Cerebellar cortex (tissue), 1 donor: ENCODE results near the gene LBX2.
"Not testable (repeated sequence)": the region's sequence is repeated elsewhere in the genome, so short reads cannot be mapped to it uniquely, and the experiment has no call there.

Experiments used
- DNase-seq: peaks from one replicate; pipeline ENCODE4 v3.0.0-alpha.2; 2015; ENCODE audit warnings: low spot score

The LBX2 gene

DNA sequence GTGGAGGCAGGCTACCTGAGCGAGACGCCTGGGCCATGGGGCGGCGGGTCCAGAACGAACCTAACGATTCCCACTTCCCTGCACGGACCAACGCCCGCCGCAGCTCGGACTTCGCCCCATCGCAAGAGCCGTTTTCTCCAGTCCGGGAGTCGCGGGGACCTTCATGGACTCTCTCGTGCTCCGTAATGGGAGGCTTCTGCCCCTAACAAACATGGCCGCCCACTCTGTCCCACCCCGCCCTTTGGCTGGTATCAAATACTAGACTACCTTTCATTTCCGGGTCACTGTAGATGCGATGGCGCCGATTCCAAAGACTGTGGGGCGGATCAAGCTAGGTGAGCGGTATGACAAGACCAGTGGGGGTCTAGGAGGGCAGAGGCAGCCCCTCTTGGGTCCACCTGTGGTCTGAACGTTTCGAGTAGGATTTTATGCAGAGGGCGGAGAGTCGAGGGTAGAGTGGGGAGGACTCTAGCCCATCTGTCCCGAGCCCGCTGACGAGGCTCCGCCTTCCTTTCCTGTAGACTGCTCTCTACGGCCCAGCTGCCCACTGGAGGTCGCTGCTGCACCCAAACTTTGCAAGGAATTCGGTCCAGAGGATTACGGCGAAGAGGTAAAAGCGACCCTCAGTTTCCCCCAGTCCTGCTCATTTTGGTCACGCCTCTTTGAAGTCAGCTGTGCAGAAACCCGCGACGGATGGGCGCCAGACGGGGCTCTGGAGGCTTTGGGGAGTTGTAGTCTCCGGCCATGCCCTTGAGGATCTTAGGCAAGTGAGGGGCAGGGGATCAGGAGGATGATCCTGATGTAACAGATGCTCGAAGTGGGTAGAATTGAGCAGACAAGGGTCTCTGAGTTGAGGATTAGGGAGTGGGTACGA, 16.4 kb downstream of the LBX2 start, which contains the start of the genes CCDC142 and TTC31:
Gene CCDC142, minus strand, starts transcription at position 198 of the 874 bp plus-strand sequence. Its CDS starts 161 bp downstream, at position 37.
Gene TTC31, plus strand, starts transcription at position 281 of the 874 bp plus-strand sequence. Its CDS starts 15 bp downstream, at position 296.
- peak; percentile 98 for DNase-seq

DNA sequence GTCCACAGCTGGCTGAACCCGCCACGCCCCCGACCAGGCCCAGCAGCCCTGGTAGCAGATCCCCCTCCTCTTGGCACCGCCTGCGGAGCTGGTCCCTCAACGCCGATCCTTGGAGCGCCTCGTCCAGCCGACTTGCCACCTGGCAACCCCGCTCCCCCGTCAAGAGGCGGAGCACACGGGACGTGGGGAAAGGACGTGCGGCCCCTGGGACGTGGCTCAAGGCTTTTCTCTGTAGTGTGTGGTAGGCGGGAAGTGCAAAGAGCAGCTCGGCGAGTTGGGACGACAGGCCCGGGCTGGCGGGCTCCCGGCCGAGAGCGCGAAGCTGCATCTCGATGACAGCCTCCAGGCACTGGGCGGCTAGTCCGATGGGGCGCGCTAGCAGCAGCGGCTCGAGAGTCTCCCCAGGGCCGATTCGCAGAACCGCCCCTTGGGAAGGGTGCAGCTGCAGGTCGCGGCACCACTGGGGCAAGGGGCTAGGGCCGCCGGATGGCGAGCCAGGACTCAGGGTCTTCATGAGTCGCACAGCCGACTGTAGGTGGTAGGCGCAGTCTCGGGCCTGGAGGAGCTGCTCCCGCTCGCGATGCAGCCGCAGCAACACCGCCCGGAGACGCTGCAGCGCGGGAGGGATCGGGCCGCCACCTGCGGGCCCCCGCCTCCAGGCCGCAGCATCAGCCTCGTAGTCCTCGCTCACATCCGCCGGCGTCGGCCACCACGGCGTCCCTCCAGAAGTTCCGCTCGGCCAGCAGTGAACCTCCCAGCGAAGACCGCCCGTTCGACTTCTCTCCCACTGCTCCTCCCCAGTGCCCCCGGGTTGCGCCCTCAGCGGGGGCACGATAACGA, 17.2 kb downstream of the LBX2 start:
- no peak for DNase-seq

DNA sequence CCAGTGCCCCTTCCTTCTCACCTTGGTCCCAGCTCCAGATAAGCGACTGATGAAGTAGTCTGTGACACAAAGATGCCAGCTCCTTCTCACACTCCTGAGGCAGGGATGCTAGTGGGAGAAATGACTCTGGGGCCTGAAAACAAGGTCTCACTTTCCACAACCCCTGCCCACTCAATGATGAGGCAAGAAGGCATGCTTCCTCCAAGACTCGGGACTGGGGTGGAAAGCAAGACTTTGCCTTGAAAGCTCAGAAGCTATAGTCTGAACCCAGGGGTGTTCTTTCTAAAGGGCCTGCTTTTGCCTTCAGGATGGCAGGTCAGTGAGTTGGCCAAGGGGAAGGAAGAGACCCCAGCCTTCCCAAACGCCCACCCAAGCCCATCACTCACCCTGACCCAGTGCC, 18.0 kb downstream of the LBX2 start:
- no peak for DNase-seq

DNA sequence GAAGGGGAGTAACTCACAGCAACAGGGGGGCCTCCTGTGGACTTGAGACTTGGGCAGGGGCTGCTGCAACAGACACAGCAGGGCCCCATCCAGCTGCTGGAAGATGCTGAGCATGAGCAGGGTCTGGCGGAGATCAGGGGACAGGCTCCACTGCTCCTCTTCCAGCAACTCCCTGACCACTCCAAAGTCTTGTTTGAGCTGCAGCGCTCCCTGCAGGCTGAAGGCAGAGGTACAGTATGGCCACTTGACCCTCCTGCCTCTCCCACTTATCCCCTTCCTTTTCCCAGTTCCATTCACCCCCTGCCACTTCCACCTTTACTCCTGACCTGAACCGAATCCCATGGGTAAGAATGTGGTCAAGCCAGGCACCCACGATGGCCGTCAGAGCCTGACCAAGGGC, 24.5 kb downstream of the LBX2 start:
- peak; percentile 39 for DNase-seq

DNA sequence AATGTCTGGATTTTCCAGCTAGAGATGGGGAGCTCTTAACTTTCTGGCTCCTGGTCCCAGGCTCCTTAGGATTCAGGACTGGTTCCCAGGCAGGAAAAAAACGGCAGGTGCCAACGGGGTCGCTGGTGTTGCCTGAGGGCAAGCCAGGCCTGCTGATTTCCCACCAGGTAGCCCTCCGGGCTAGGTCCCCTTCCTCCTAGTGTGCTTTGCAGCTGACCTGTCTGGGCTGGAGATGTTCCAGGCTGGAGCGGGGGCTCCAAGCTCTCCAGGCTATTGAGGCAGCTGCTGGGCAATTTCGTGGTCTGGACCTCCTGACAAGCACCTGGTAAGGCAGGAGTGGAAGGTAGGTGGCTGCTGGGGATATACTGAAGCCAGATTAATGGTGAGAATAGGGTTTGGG, 24.9 kb downstream of the LBX2 start:
- DNase-seq, result no peak

DNA sequence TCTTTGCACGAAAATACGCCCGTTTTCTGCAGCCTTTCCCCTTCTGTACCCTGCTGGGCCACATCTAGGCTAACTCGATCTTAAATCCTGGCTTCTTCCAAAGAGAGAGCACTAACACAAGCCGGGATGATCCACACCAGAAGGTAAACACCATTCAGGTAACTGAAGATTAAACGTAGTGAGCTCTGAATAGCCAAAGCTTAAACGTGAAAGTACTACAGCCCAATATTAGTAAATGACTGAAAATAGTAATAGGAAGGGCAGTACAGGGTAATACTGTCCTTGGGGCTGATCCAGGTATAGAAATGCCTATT, 26.5 kb downstream of the LBX2 start:
- no peak for DNase-seq

DNA sequence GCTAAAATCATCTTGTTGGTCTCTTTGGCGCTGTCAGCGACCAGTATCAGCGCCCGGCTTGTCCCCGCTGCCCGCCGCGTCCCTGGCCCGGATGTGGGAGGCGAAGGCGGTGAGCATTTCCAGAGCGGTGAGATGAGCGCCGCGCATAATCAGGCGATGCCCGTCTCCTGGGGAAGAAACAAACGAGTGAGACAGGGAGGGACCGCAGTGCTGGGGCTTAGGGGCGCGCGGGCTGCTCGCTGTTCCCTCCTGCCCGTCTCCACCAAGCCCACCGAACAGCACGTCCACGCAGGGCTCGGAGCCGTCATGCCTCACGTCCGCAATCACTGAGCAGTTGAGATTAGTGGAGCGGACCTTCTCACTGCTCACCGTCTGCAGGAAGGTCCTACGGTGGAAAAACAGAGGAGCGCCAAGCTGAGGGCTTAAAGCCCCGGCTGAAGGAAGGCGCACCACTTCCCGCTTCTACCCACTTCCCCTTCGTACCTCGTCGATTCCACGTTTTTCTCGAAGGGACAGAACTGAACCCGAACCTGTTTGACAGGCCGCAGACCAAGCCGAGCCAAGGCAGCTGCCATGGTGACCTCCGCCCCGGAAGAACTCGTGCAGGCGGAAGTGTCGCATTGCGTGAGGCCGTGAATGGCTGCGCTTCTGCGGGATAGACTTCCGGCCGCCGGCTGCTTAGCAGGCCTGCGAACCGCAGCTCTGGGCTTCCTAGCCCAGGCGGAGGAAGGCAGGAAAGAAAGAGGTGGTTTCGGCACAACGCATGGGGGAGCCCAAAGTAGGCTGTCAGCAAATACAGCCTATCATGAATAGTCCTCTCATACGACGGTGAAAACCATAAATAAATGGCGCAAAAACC, 27.1 kb downstream of the LBX2 start, which contains the start of gene MRPL53:
Gene MRPL53, minus strand, starts transcription at position 595 of the 859 bp plus-strand sequence. Its CDS starts 20 bp downstream, at position 575.
- peak; percentile 96 for DNase-seq

DNA sequence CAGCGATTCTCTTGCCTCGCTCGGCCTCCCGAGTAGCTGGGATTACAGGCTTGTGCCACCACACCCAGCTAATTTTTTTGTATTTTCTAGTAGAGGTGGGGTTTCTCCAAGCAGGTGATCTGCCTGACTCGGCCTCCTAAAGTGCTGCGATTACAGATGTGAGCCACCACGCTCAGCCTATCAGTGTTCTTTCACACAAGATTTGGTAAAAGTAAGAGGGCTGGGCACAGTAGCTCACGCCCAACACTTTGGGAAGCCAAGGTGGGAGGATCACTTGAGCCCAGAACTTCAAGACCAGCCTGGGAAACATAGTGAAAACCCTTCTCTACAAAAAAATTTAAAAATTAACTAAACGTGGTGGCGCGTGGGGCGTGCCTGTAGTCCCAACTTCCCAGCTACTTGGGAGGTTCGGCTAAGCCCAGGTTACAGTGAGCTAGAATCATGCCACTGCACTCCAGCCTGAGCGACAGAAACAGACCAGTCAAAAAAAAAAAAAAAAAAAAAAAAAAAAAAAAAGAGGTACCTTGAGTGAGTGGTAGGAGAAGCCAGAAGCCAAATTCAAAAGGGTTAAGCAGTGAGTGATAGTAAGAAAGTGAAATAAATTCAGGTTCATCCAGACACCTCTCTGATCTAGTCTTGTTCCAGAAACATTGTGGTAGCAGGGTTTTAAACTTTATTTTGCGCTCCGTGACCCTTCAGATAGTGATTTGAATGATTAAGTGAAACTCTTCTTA, 27.9 kb downstream of the LBX2 start:
- no peak for DNase-seq

DNA sequence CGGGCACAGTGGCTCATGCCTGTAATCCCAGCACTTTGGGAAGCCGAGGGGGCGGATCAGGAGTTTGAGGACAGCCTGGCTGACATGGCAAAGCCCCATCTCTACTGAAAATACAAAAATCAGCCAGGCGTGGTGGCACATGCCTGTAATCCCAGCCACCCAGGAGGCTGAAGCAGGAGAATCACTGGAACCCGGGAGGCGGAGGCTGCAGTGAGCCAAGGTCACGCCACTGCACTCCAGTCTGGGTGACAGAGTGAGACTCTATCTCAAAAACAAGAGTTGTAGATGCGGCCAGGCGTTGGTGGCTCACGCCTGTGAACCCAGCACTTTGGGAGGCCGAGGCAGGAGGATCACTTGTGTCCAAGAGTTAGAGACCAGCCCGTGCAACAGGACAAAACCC, 28.7 kb downstream of the LBX2 start:
- DNase-seq, result not testable (repeated sequence)

DNA sequence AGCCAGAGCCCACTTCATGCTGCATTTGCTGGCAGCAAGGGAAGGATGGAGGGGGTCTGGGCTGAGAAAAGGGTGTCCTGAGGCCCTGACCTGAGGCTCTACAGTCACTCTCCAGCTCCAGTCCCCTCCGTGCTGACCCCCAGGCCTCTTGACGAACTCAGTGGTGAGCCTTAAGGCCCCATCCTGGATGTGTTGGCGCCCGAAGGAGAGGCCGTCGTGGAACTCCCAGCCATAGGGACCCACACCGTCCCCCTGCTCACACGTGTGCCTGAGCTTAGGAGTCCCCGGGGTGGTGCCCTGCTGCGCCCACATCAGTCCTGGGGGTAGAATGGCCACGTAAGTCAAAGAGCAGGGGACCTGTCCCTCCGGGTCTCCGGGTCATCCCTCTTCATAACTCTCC, 35.0 kb downstream of the LBX2 start:
- no peak for DNase-seq

DNA sequence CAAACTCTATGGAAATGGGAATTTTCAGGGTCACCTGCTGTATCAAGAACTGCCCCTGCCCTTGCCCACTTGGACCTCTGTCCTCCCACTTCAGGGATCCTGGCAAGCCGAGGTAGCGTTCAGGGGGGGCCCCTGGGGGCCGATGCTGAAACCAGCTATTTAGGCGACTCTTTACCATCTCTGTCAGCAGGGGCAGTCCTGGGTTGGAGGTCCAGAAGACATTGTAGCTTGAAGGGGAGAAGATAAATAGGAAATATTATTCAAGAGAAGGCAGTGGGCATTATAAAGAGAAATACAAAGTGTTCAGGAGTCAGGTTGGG, 36.7 kb downstream of the LBX2 start:
- DNase-seq, result no peak

DNA sequence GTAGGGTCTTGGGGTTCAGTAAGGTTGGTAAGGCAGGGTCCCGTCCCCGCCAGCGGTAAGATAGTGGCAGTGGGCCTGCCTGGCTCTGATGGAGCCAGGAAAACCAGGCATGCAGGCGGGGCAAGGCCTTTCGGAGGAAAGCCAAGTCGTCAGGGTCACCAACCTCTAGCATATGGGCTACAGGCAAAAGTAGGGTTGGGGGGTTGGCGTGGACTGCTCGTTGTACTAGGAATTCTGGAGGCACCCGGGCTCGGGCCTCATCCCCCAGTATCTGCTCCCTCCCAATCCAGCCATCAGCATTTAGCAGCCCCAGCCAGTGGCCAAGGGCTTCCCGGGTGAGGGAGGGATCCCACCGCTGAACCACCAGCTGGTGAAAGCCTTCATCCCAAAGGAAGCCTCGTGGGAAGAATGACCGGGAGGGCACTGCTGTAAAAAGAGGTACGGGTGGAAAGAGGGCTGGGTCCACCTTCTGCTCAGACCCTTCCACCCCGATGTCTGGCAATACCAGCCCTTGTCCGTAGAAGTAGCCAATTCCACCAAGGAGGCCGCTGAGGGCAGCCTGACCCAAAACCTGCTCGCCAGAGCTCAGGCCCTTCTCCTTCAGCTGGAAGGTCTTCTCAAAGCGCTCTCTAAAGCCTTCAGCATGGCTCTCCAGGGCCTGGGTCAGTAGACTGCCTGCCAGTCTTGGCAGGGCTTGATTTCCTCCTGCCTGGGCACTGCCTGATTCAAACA, 37.2 kb downstream of the LBX2 start:
- no peak for DNase-seq

DNA sequence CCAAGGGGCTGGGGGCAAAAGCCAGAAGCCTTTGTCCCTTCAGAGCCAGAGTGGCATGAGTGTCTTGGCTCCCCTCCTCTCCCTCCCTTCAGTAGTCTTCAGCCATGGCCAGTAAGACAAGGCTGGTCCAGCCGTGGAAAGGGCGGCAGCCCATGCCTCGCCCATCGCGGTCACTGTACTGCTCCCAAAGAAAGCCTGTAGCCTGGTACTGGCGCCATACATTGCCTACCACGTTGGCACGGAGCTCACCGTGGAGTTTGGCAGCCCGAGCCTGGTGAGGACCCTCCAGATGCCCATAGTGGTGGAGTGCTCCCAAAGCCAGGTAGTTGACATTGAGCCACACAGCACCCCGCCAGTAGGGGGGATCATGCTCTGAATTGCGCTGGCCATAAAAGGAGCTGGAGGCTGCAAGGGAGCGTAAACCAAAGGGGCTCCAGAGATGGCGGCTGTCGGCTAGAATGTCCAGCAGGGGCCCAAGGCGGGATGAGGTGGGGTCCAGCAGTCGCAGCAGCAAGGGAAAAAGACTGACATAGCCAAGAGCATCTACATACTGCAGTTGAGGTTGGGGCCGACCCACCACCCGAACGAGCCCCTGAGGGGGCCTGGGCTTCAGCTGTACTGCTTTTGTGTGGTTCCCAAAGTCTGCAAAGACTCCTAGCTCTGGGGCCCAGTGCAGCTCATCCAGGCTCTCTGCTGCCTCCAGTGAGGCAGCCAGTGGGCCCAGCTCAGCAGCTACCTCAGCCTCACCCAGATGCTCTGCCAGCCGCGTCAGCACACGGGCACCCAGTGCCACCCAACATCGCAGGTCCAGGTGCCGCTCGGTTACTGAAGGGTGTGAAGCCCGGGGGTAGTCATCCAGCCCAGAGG, 38.0 kb downstream of the LBX2 start:
- DNase-seq, result peak; percentile 33

DNA sequence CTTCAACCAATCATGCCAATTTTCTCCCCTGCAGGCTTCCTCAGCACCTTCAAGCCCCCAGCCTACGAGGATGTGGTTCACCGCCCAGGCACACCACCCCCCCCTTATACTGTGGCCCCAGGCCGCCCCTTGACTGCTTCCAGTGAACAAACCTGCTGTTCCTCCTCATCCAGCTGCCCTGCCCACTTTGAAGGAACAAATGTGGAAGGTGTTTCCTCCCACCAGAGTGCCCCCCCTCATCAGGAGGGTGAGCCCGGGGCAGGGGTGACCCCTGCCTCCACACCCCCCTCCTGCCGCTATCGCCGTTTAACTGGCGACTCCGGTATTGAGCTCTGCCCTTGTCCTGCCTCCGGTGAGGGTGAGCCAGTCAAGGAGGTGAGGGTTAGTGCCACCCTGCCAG, 39.2 kb downstream of the LBX2 start:
- not testable (repeated sequence) for DNase-seq

DNA sequence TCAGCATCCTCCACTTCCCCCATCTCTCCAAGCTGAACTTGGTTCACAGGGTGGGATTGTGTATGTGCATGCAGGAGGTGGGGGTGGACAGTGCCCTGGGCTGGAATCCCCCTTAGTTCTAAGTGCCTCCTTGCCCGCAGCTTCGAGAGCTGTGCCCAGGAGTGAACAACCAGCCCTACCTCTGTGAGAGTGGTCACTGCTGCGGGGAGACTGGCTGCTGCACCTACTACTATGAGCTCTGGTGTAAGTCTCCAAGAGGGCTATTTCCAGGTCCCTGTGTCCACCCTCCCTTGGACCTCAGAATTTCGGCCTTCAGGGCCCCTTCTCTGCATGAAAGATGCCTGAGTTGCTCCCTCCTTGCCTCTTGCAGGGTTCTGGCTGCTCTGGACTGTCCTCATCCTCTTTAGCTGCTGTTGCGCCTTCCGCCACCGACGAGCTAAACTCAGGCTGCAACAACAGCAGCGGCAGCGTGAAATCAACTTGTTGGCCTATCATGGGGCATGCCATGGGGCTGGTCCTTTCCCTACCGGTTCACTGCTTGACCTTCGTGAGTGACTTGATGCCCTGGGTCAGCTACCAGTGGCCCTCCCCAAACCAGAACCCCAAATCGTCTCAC, 39.8 kb downstream of the LBX2 start:
- not testable (repeated sequence) for DNase-seq

DNA sequence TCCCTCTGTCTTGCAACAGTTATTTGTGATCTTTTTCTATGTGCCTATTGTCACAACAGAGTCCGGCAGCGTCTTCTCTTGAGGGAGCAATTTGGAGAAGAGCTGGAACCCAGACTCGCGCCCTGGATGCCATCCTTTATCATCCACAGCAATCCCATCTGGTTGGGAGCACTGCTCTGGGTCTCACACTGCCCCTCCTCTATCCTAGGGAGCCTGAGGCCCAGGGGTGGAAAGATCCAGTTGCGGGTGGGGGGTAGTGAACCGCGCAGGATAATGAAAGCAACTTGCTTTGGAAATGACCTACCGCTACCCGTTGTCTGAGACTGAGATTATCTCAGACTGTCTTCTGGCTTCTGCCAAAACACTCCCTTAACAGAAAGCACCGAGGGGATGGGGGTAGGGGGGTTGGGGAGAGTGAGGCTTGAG, 40.5 kb downstream of the LBX2 start:
- no peak for DNase-seq

DNA sequence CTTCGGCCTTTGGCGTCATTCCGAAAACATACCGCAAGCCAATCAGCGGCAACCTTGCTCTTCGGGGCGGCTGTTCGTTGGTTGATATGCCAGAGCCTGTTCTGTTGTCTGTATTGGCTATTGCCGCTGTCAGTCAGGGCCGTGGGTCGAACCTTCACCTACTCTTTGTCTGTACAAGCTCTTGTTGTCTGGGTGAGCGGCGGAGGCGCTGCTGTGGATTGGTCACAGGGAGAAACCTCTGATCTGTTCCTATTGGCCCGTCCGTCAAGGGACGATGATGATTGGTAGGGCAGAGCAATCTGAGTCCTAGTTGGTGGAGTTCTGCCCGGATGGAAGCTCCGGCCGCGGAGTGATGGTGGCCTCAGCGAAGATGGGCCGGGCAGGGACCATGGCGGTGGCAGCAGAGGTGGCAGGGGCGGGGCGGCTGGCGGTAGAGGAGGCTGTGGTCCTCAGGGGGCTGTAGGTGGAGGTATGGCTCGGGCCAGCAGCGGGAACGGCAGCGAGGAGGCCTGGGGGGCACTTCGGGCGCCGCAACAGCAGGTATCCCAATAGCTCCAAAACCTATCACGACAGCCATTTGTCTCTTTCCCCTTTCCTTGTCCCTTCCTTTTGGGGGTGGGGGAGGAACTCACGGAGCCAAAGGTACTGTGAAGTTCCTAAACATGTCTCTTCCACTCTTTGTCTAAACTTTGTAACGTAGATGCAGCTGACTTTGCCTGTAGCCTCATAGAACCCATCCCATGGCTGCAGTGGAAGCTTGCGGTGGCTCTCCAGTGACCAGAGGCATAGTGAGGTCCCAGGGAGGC, 41.1 kb downstream of the LBX2 start, which contains the start of gene WBP1:
Gene WBP1, plus strand, starts transcription at position 307 of the 806 bp plus-strand sequence. Its CDS starts 165 bp downstream, at position 472.
- DNase-seq, result peak; percentile 100

DNA sequence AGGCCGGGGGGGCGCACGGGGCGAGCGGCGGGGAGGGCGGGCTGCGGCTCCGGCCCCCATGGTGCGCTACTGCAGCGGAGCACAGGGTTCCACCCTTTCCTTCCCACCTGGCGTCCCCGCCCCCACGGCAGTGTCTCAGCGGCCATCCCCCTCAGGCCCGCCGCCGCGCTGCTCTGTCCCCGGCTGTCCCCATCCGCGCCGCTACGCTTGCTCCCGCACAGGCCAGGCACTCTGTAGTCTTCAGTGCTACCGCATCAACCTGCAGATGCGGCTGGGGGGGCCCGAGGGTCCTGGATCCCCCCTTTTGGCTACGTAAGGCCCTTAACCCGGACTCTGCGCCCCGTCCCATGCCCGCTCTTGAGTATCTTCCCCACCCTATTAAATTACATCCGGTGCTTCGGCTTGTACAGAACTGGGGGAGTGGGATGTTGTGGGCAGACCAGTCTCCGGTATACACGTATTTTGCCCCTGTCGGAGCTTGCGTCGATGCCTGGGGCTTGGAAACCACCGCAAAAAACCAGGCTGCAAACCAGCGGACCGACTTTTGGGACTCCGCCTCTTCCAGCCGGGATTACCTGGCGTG, 41.8 kb downstream of the LBX2 start:
- DNase-seq, result peak; percentile 62
